Activated T-cell treated with anti-CD3 and anti-CD28 coated beads, Interleukin-2, amount 50 U/mL, for 1 hour (primary cell): ENCODE measurements around the gene HAND2.

Source experiments
- DNase-seq: peaks from one replicate; pipeline ENCODE4 v3.0.0-alpha.2; 2020

HAND2 gene

GRCh38 chr4:173519111-173520101 lies 10.6 kb downstream of the HAND2 start:
- no peak for DNase-seq

GRCh38 chr4:173518425-173519102 lies 11.5 kb downstream of the HAND2 start:
- no peak for DNase-seq

- no peak for DNase-seq
Measured at GRCh38 chr4:173517781-173518424, 12.1 kb downstream of the HAND2 start.

GRCh38 chr4:173516621-173517524 lies 13.2 kb downstream of the HAND2 start:
- DNase-seq = no peak

GRCh38 chr4:173515458-173515857 lies 14.6 kb downstream of the HAND2 start:
- DNase-seq = no peak

GRCh38 chr4:173514641-173515217 lies 15.3 kb downstream of the HAND2 start:
- DNase-seq = no peak

- no peak for DNase-seq
Measured at GRCh38 chr4:173513651-173514050, 16.4 kb downstream of the HAND2 start.

GRCh38 chr4:173511787-173512361 lies 18.2 kb downstream of the HAND2 start:
- no peak for DNase-seq

GRCh38 chr4:173509036-173510001 lies 20.7 kb downstream of the HAND2 start:
- no peak for DNase-seq

GRCh38 chr4:173508386-173509035 lies 21.5 kb downstream of the HAND2 start:
- DNase-seq = no peak

- no peak for DNase-seq
Measured at GRCh38 chr4:173507471-173508385, 22.3 kb downstream of the HAND2 start.

GRCh38 chr4:173506597-173507211 lies 23.3 kb downstream of the HAND2 start:
- DNase-seq = no peak

GRCh38 chr4:173505924-173506518 lies 24.0 kb downstream of the HAND2 start:
- no peak for DNase-seq

GRCh38 chr4:173504181-173504503 lies 25.9 kb downstream of the HAND2 start:
- DNase-seq = no peak

GRCh38 chr4:173503330-173504180 lies 26.5 kb downstream of the HAND2 start:
- no peak for DNase-seq

- DNase-seq = no peak
Measured at GRCh38 chr4:173502282-173502681, 27.7 kb downstream of the HAND2 start.

- no peak for DNase-seq
Measured at GRCh38 chr4:173501592-173502150, 28.4 kb downstream of the HAND2 start.
